ENCODE measurements around the gene SLC34A2.
"Not testable (repeated sequence)": the region's sequence is repeated elsewhere in the genome, so short reads cannot be mapped to it uniquely, and the experiment has no call there.

The SLC34A2 gene, protein sequence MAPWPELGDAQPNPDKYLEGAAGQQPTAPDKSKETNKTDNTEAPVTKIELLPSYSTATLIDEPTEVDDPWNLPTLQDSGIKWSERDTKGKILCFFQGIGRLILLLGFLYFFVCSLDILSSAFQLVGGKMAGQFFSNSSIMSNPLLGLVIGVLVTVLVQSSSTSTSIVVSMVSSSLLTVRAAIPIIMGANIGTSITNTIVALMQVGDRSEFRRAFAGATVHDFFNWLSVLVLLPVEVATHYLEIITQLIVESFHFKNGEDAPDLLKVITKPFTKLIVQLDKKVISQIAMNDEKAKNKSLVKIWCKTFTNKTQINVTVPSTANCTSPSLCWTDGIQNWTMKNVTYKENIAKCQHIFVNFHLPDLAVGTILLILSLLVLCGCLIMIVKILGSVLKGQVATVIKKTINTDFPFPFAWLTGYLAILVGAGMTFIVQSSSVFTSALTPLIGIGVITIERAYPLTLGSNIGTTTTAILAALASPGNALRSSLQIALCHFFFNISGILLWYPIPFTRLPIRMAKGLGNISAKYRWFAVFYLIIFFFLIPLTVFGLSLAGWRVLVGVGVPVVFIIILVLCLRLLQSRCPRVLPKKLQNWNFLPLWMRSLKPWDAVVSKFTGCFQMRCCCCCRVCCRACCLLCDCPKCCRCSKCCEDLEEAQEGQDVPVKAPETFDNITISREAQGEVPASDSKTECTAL

GRCh38 chr4:25654971-25655963, at the start of gene SLC34A2:
Gene SLC34A2 (plus strand): TSS chr4:25655851. CDS start chr4:25662501, 6,650 bp downstream.
- no peak for DNase-seq (ENCODE audit: low spot score)

GRCh38 chr4:25608644-25609043, 47.0 kb upstream of the SLC34A2 start:
- no peak for DNase-seq (ENCODE audit: low spot score)

- DNase-seq (ENCODE audit: low spot score), result no peak
Measured at GRCh38 chr4:25609976-25610375, 45.7 kb upstream of the SLC34A2 start.

- DNase-seq (ENCODE audit: low spot score), result not testable (repeated sequence)
Measured at GRCh38 chr4:25613613-25614012, 42.0 kb upstream of the SLC34A2 start.

DNA sequence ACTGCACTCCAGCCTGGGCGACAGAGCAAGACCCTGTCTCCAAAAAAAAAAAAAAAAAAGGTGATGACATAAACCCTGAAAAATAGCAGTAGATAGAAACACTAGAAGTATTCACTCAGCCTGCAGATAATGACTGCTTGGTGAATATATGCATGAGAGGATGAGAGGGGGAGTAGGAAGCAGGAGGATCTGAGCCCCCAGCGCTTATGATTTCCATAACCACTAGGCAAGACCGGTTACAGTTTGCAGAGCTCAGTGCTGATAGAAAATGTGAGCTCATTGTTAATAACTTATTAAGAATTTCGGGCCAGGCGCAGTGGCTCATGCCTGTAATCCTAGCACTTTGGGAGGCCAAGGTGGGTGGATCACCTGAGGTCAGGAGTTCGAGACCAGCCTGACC, 40.8 kb upstream of the SLC34A2 start:
- no peak for DNase-seq (ENCODE audit: low spot score)

GRCh38 chr4:25621027-25621930, 34.4 kb upstream of the SLC34A2 start:
- no peak for DNase-seq (ENCODE audit: low spot score)

DNA sequence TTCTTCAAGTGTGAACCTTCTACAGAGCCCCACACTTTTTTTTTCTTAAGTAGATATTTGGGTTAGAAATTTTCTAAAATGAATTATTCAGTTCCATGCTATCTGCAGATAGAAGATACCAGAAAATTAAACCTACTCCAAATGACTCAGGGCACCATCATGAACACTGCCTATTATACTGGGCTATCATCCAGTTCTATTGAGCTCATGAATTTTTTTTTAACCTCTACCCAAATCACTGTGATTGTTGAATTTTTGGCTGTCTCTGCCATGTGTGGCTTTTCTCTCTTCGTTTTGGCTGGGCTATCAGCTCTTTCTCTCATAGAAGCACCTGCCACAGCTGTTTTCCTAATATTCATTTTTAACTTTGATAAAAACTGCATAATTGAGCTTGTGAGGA, 31.0 kb upstream of the SLC34A2 start:
- DNase-seq (ENCODE audit: low spot score), result no peak

DNA sequence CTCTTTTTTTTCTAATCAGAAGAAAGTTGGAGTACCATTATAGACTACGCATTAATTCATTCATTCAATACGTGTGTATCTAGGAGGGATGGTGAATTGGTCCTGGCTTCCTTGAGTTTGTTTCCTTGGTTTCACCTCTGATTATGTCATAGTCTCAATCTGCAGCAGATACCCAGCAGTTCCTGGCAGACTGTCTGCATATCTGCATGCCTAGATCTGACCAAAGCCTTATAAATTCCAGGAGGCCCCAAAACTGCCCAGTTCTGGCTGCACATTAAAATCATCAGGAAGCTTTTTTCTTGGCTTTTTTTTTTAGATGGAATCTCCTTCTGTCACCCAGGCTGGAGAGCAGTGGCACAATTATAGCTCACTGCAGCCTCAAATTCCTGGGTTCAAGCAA, 27.2 kb upstream of the SLC34A2 start:
- DNase-seq (ENCODE audit: low spot score), result no peak

- DNase-seq (ENCODE audit: low spot score), result no peak
Measured at GRCh38 chr4:25632135-25632534, 23.5 kb upstream of the SLC34A2 start.

DNA sequence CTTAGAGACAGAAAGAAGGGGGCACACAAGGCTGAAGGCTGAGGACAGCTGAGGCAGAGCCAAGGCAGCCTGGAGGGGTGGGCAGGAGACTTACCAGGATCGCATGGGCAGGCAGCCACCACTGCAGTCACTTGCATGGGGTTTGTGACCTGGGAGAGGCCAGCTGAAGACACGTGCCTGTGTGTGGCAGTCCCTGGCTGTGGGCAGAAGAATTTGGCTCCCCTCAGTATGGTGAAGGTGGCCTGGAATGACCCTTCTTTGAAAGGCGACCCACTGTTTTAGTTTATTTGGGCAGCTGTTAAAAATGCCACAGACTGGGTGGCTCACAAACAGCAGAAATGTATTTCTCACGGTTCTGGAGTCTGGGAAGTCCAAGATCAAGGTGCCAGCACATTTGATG, 22.1 kb upstream of the SLC34A2 start:
- DNase-seq (ENCODE audit: low spot score), result no peak

- DNase-seq (ENCODE audit: low spot score), result no peak
Measured at GRCh38 chr4:25635501-25635900, 20.1 kb upstream of the SLC34A2 start.

DNA sequence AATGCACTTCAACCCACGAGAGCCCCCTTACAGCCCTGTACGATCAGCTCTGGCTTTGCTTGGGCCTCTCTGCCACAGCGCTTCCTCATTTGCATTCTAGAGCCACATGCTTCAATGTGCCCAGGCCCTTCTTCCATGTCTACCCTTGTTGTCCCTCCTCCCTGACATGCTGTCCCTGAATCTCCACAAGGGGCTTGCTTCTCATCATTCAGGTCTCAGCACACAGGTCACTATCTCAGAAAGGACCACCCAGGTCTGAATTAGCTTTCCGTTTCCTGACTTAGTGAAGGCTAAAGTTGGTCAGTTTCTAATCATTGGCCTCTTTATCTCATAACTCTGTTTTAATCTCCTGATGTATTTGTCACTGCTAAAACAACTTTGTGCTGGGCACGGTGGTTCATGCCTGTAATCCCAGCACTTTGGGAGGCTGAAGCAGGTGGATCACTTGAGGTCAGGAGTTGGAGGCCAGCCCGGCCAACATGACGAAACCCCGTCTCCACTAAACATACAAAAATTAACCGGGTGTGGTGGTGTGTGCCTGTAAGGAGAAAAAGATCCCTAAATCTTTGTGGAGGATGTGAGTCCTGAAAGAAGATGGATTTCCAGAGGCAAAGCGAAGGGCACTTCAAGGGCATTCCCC, 17.9 kb upstream of the SLC34A2 start:
- no peak for DNase-seq (ENCODE audit: low spot score)

DNA sequence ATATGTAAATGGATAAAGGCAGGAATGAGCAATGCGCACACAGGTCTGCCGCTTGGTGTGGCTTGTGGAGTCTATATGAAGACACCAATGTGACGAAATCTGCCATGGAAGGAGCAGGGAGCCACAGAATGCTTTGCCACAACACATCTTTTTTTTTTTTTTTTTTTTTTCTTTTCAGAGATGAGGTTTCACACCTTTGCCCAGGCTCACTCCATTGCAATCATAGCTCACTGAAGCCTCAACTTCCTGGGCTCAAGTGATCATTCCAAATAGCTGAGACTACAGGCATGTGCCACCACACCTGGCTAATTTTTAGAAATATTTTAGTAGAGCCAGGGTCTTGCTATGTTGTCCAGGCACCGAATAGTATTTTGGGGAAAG, 17.4 kb upstream of the SLC34A2 start:
- no peak for DNase-seq (ENCODE audit: low spot score)

- DNase-seq (ENCODE audit: low spot score), result no peak
Measured at GRCh38 chr4:25638806-25639205, 16.8 kb upstream of the SLC34A2 start.

GRCh38 chr4:25650311-25650710, 5.3 kb upstream of the SLC34A2 start:
- DNase-seq (ENCODE audit: low spot score), result no peak

DNA sequence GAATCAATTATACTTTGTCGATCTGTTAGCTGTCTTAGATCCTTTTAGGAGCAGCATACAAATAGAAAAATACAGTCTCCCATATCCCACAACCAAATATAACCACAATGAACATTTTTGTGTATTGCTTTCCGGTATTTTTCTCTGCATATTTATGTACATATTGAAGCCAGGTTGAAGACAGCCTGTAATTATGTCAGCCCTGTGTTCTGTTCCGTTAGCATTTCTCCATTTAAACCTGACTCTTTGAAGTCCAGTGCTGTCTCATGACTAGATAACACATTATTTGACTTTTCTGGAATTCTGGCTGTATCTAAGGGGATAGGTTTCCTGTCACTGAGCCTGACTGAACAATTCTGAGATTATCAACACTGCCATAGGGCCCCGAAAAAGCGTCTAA, 4.0 kb upstream of the SLC34A2 start:
- DNase-seq (ENCODE audit: low spot score), result no peak

- no peak for DNase-seq (ENCODE audit: low spot score)
Measured at GRCh38 chr4:25654031-25654970, 1.4 kb upstream of the SLC34A2 start.

- no peak for DNase-seq (ENCODE audit: low spot score)
Measured at GRCh38 chr4:25656031-25656430, 380 bp downstream of the SLC34A2 start.

DNA sequence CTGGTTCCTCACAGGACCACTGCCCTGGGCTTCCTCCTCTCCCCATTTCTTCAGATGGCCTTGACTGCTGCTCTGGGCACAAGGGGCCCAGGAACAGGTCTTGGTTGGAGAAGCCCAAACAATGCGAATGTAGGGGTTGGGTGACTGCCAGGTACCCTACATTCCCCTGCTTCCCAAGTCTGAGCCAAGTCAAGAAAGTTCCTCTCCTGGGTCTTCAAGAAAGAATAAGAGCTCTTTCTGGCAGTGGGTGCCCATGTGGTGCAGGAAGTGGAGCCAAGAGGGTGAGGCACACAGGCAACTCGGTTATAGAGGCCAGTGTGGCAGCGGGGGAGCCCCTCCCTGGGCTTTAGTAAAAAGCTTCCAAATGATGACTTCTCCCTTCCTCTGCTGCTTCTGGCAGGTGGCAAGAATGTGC, 2.7 kb downstream of the SLC34A2 start:
- no peak for DNase-seq (ENCODE audit: low spot score)

DNA sequence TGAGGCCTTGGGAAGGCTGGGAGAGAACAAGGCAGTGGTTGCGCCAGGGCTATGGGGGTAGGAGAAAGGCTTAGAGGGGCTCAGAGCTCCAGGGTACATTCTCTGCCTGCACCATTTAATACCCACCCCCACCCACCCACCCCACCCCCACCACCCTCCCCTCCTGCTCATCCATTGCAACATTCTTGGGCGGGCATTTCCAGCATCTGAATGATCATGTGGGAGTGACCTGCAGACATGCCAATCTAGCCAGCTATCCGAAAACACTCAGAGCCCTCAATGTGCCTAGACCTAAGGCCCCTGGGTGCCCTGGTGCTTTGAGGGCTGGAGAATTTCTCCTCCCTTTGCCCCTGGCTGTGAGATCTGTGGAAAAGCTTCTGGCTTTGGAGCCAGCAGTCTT, 3.1 kb downstream of the SLC34A2 start:
- no peak for DNase-seq (ENCODE audit: low spot score)
